ENCODE measurements around the gene ZNF577.

The ZNF577 gene

GRCh38 chr19:51861870-51862622 lies 25.7 kb downstream of the ZNF577 start:
- H3K4me1 ChIP-seq (ENCODE audit: control insufficient read depth, insufficient read depth, low read length, unreplicated experiment) = no peaks in the 10 kb centered on the region
- no peaks in the 10 kb centered on the region for H3K36me3 ChIP-seq (ENCODE audit: insufficient read depth, low read length)
- no peak overlapping the region for H3K27ac ChIP-seq (ENCODE audit: low read depth, low read length)
- H3K27me3 ChIP-seq (ENCODE audit: insufficient read depth, low read length) = no peaks in the 10 kb centered on the region
- H3K79me2 ChIP-seq (ENCODE audit: control insufficient read depth, insufficient read depth, low read length, unreplicated experiment) = no peaks in the 10 kb centered on the region
- no peak overlapping the region for H3K4me3 ChIP-seq (ENCODE audit: low read depth, low read length)
- no peak overlapping the region for H2AFZ ChIP-seq (ENCODE audit: low read length, unreplicated experiment)

- no peak overlapping the region for H2AFZ ChIP-seq (ENCODE audit: low read length, unreplicated experiment)
- no peaks in the 10 kb centered on the region for H3K36me3 ChIP-seq (ENCODE audit: insufficient read depth, low read length)
- H3K4me3 ChIP-seq (ENCODE audit: low read depth, low read length) = no peak overlapping the region
- peaks cover 8% of the 10 kb centered on the region; the same call in 1 of the 2 replicates for H3K27me3 ChIP-seq (ENCODE audit: insufficient read depth, low read length)
- H3K27ac ChIP-seq (ENCODE audit: low read depth, low read length) = no peak overlapping the region
- no peaks in the 10 kb centered on the region for H3K79me2 ChIP-seq (ENCODE audit: control insufficient read depth, insufficient read depth, low read length, unreplicated experiment)
- no peaks in the 10 kb centered on the region for H3K4me1 ChIP-seq (ENCODE audit: control insufficient read depth, insufficient read depth, low read length, unreplicated experiment)
These were observed 50.6 kb downstream of the ZNF577 start for GRCh38 chr19:51837145-51837544.

GRCh38 chr19:51830274-51830673 lies 57.5 kb downstream of the ZNF577 start:
- H3K27ac ChIP-seq (ENCODE audit: low read depth, low read length) = no peak overlapping the region
- H2AFZ ChIP-seq (ENCODE audit: low read length, unreplicated experiment) = no peak overlapping the region
- no peak overlapping the region for H3K4me3 ChIP-seq (ENCODE audit: low read depth, low read length)
- no peaks in the 10 kb centered on the region for H3K4me1 ChIP-seq (ENCODE audit: control insufficient read depth, insufficient read depth, low read length, unreplicated experiment)
- peaks cover 11% of the 10 kb centered on the region; the same call in 1 of the 2 replicates for H3K27me3 ChIP-seq (ENCODE audit: insufficient read depth, low read length)
- no peaks in the 10 kb centered on the region for H3K36me3 ChIP-seq (ENCODE audit: insufficient read depth, low read length)
- no peaks in the 10 kb centered on the region for H3K79me2 ChIP-seq (ENCODE audit: control insufficient read depth, insufficient read depth, low read length, unreplicated experiment)

GRCh38 chr19:51824281-51825005 lies 63.3 kb downstream of the ZNF577 start:
- Histone ChIP-seq H3K27me3 (ENCODE audit: insufficient read depth, low read length) (peaks cover 9% of the 10 kb centered on the region; the same call in 1 of the 2 replicates), H3K79me2 (ENCODE audit: control insufficient read depth, insufficient read depth, low read length, unreplicated experiment) (no peaks in the 10 kb centered on the region), H2AFZ (ENCODE audit: low read length, unreplicated experiment) (no peak overlapping the region), H3K36me3 (ENCODE audit: insufficient read depth, low read length) (no peaks in the 10 kb centered on the region), H3K4me1 (ENCODE audit: control insufficient read depth, insufficient read depth, low read length, unreplicated experiment) (no peaks in the 10 kb centered on the region), H3K4me3 (ENCODE audit: low read depth, low read length) (no peak overlapping the region), H3K27ac (ENCODE audit: low read depth, low read length) (no peak overlapping the region)

- H3K27ac ChIP-seq (ENCODE audit: low read depth, low read length) = no peak overlapping the region
- no peaks in the 10 kb centered on the region for H3K79me2 ChIP-seq (ENCODE audit: control insufficient read depth, insufficient read depth, low read length, unreplicated experiment)
- H3K36me3 ChIP-seq (ENCODE audit: insufficient read depth, low read length) = no peaks in the 10 kb centered on the region
- no peak overlapping the region for H3K4me3 ChIP-seq (ENCODE audit: low read depth, low read length)
- H3K27me3 ChIP-seq (ENCODE audit: insufficient read depth, low read length) = peaks cover 21% of the 10 kb centered on the region; the same call in 1 of the 2 replicates
- no peaks in the 10 kb centered on the region for H3K4me1 ChIP-seq (ENCODE audit: control insufficient read depth, insufficient read depth, low read length, unreplicated experiment)
- no peak overlapping the region for H2AFZ ChIP-seq (ENCODE audit: low read length, unreplicated experiment)
These were observed 64.8 kb downstream of the ZNF577 start for GRCh38 chr19:51822946-51823345.

- H3K27ac ChIP-seq (ENCODE audit: low read depth, low read length) = no peak overlapping the region
- H3K36me3 ChIP-seq (ENCODE audit: insufficient read depth, low read length) = no peaks in the 10 kb centered on the region
- no peaks in the 10 kb centered on the region for H3K79me2 ChIP-seq (ENCODE audit: control insufficient read depth, insufficient read depth, low read length, unreplicated experiment)
- H3K4me1 ChIP-seq (ENCODE audit: control insufficient read depth, insufficient read depth, low read length, unreplicated experiment) = no peaks in the 10 kb centered on the region
- peaks cover 21% of the 10 kb centered on the region; the same call in 1 of the 2 replicates for H3K27me3 ChIP-seq (ENCODE audit: insufficient read depth, low read length)
- no peak overlapping the region for H3K4me3 ChIP-seq (ENCODE audit: low read depth, low read length)
- H2AFZ ChIP-seq (ENCODE audit: low read length, unreplicated experiment) = no peak overlapping the region
These were observed 65.4 kb downstream of the ZNF577 start for GRCh38 chr19:51822325-51822724.

GRCh38 chr19:51821921-51822320 lies 65.8 kb downstream of the ZNF577 start:
- peaks cover 21% of the 10 kb centered on the region; the same call in 1 of the 2 replicates for H3K27me3 ChIP-seq (ENCODE audit: insufficient read depth, low read length)
- no peak overlapping the region for H2AFZ ChIP-seq (ENCODE audit: low read length, unreplicated experiment)
- no peaks in the 10 kb centered on the region for H3K4me1 ChIP-seq (ENCODE audit: control insufficient read depth, insufficient read depth, low read length, unreplicated experiment)
- no peaks in the 10 kb centered on the region for H3K79me2 ChIP-seq (ENCODE audit: control insufficient read depth, insufficient read depth, low read length, unreplicated experiment)
- H3K27ac ChIP-seq (ENCODE audit: low read depth, low read length) = no peak overlapping the region
- H3K36me3 ChIP-seq (ENCODE audit: insufficient read depth, low read length) = no peaks in the 10 kb centered on the region
- no peak overlapping the region for H3K4me3 ChIP-seq (ENCODE audit: low read depth, low read length)

- Histone ChIP-seq H3K4me1 (ENCODE audit: control insufficient read depth, insufficient read depth, low read length, unreplicated experiment) (no peaks in the 10 kb centered on the region), H3K79me2 (ENCODE audit: control insufficient read depth, insufficient read depth, low read length, unreplicated experiment) (no peaks in the 10 kb centered on the region), H2AFZ (ENCODE audit: low read length, unreplicated experiment) (no peak overlapping the region), H3K27ac (ENCODE audit: low read depth, low read length) (no peak overlapping the region), H3K36me3 (ENCODE audit: insufficient read depth, low read length) (no peaks in the 10 kb centered on the region), H3K27me3 (ENCODE audit: insufficient read depth, low read length) (peaks cover 23% of the 10 kb centered on the region; the same call in 1 of the 2 replicates), H3K4me3 (ENCODE audit: low read depth, low read length) (no peak overlapping the region)
These were observed 66.3 kb downstream of the ZNF577 start for GRCh38 chr19:51821456-51821855.

Measured in ACC112 (cell line).